ENCODE results near the gene HNF4A. TPM values are rescaled to one million over a fixed set of nuclear protein-coding genes. Genes with fewer than 3 reads are reported as not detected.
"Not testable (repeated sequence)": the region's sequence is repeated elsewhere in the genome, so short reads cannot be mapped to it uniquely, and the experiment has no call there.

Gene HNF4A
- not detected in 2 replicates for total RNA-seq

- peaks cover 10% of the 10 kb centered on the region for H3K27me3 Mint-ChIP-seq
- H3K4me1 Mint-ChIP-seq: no peaks in the 10 kb centered on the region
- H3K36me3 Mint-ChIP-seq (ENCODE audit: low read depth): no peaks in the 10 kb centered on the region
- H3K9me3 Mint-ChIP-seq: no peaks in the 10 kb centered on the region
- H3K4me3 Mint-ChIP-seq: no peak within 1 kb of the TSS
- intact Hi-C loops (cut with micrococcal nuclease): no loop called here
- no peak for DNase-seq
- H3K27ac Mint-ChIP-seq: no peak within 1 kb of the TSS
Measured at GRCh38 chr20:44355498-44356352, at the start of gene HNF4A. HNF4A (plus strand) TSS chr20:44355699; CDS start chr20:44355805, 106 bp downstream.

GRCh38 chr20:44306927-44307326 is 48.6 kb upstream of the HNF4A start:
- Mint-ChIP-seq H3K27me3 (peaks cover 3% of the 10 kb centered on the region), H3K27ac (no peak overlapping the region), H3K4me1 (peaks cover 16% of the 10 kb centered on the region), H3K9me3 (no peaks in the 10 kb centered on the region), H3K4me3 (no peak overlapping the region), H3K36me3 (ENCODE audit: low read depth) (peaks cover 8% of the 10 kb centered on the region)
- DNase-seq: no peak
- intact Hi-C loops (cut with micrococcal nuclease): no loop called here

DNA sequence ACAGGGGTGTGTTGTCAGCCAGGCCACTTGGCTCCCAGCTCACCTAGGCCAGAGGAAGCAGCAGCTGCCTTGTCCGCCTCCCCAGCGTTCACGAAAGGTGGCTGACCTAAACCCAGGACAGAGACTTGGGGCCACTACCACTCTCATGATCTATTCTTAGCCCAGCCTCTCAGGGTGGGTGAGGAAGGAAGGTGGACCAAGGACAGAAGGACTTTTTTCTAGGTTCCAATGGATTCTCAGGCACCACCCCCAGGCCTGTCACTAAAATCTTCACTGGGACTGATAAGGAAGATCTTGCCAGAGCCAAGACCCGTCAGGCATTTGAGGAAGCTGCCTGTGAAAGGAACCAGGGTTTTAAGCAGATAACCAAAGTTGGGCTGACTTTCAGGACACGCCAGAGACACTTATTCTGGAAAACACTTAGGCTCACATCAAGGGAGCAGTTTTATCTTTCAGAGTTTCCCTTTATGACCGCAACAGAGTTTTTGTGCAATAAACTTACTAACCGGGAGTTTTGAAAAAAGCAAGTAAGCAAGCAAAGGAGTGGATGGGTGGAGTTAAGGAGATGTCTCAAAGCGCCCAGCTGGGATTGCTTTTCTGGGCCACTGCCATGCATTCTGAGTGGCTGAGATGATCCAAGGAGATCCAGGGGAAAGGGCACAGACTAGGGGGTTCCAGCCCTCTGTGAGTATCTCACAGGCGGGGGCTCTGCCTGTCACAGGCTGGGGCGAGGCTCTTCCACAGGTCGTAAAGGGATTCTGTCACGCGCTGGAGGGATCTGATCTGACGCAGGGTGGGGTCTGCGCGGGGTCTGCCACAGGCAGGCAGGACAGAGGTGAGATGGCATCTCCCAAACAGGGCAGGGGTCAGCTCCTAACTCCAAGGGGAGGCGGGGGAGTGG is 45.5 kb upstream of the HNF4A start:
- peaks cover 3% of the 10 kb centered on the region for H3K27me3 Mint-ChIP-seq
- peaks cover 16% of the 10 kb centered on the region for H3K4me1 Mint-ChIP-seq
- peak overlapping the region; percentile 92 for H3K4me3 Mint-ChIP-seq
- intact Hi-C loops (cut with micrococcal nuclease): loop anchor here (5.0 kb wide), 1 partner anchor 193 kb away; no protein-coding TSS in a partner anchor
- peak; percentile 66 for DNase-seq
- peaks cover 8% of the 10 kb centered on the region for H3K36me3 Mint-ChIP-seq (ENCODE audit: low read depth)
- peak overlapping the region; percentile 92 for H3K27ac Mint-ChIP-seq
- H3K9me3 Mint-ChIP-seq: no peaks in the 10 kb centered on the region

GRCh38 chr20:44310664-44311639 is 44.5 kb upstream of the HNF4A start, which contains the start of gene FITM2:
FITM2 (minus strand) TSS chr20:44311202; CDS start chr20:44311148, 54 bp downstream.
- H3K4me1 Mint-ChIP-seq: peaks cover 16% of the 10 kb centered on the region
- peak within 1 kb of the TSS; percentile 92 for H3K4me3 Mint-ChIP-seq
- H3K27me3 Mint-ChIP-seq: peaks cover 3% of the 10 kb centered on the region
- H3K36me3 Mint-ChIP-seq (ENCODE audit: low read depth): peaks cover 8% of the 10 kb centered on the region
- intact Hi-C loops (cut with micrococcal nuclease): loop anchor here (1.0 to 5.0 kb wide), 4 partner anchors 94 to 194 kb away; partner anchors contain the start of genes OSER1 and TTPAL
- H3K27ac Mint-ChIP-seq: peak within 1 kb of the TSS; percentile 92
- DNase-seq: peak; percentile 99
- H3K9me3 Mint-ChIP-seq: no peaks in the 10 kb centered on the region

DNA sequence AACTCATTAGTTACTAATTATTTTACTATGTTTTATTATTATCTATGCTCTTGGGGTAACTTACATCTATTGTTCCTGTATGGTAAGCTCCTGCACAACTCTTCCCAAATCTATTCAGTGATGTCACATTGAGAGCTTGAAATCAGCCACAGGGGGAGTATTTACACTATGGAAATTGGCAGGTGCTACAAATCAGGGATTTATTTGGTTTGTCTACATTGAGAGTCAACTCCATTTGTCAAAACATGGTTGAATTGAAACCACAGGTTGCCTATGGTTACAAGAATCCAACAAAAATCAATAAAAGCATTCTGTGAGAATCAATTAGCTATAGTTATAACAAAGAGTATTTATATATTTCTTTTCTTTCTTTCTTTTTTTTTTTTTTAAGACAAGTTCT is 40.6 kb upstream of the HNF4A start:
- H3K4me1 Mint-ChIP-seq: peaks cover 11% of the 10 kb centered on the region
- no peaks in the 10 kb centered on the region for H3K9me3 Mint-ChIP-seq
- no peak overlapping the region for H3K4me3 Mint-ChIP-seq
- intact Hi-C loops (cut with micrococcal nuclease): loop anchor here (5.0 kb wide), 1 partner anchor 198 kb away; no protein-coding TSS in a partner anchor
- peaks cover 4% of the 10 kb centered on the region for H3K36me3 Mint-ChIP-seq (ENCODE audit: low read depth)
- H3K27ac Mint-ChIP-seq: no peak overlapping the region
- H3K27me3 Mint-ChIP-seq: peaks cover 7% of the 10 kb centered on the region
- DNase-seq: no peak

DNA sequence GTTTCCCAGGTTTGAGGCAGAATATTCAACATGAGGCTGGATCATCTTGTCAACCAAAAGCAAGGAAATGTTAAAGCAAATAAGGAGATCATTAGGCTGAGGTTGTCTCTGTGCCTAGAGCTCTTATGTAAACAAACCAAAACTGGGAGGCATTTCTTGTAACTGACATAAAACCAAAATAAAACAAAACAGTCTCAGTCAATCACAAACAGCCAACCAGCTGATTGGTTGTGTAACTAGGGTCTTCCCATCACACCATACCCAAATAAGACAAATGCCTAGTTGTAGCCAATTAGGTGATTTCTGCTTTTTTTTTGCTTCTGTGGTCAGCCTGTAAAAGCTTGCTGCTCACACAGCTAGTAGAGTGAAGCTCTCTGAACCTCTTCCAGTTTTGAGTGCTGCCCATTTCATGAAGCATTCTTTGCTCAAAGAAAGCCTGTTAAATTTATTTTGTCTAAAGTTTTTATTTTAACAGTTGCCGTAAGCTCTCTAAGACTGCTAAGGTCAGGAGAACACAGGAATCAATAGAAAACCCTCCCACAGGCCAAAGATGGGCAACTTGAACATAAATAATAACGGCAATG is 35.6 kb upstream of the HNF4A start:
- Mint-ChIP-seq H3K27me3 (peaks cover 6% of the 10 kb centered on the region), H3K4me1 (no peaks in the 10 kb centered on the region), H3K36me3 (ENCODE audit: low read depth) (no peaks in the 10 kb centered on the region), H3K9me3 (no peaks in the 10 kb centered on the region), H3K4me3 (no peak overlapping the region), H3K27ac (no peak overlapping the region)
- no peak for DNase-seq
- intact Hi-C loops (cut with micrococcal nuclease): no loop called here

DNA sequence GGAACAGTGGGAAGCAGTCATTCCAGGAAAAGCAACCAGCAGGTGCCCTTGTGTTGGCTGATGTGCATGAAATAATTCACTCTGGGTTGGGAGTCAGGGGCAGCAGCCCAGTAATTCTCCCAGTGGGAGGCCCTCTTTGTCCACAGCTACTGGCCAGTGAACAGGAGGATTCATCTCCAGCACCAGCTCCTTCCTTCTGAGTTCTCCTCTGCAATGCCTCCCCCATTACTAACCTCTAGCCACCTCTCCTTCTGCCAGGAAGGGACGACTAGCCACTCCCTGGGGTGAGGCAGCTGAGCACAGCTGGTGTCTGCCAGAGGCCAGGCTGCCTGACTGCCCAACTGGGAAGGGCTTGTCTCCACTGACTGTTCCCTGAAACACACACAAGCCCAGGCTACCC is 31.2 kb upstream of the HNF4A start:
- Mint-ChIP-seq H3K27me3 (peaks cover 10% of the 10 kb centered on the region), H3K4me3 (no peak overlapping the region), H3K9me3 (no peaks in the 10 kb centered on the region), H3K36me3 (ENCODE audit: low read depth) (no peaks in the 10 kb centered on the region), H3K4me1 (peaks cover 2% of the 10 kb centered on the region), H3K27ac (no peak overlapping the region)
- intact Hi-C loops (cut with micrococcal nuclease): no loop called here
- DNase-seq: no peak

DNA sequence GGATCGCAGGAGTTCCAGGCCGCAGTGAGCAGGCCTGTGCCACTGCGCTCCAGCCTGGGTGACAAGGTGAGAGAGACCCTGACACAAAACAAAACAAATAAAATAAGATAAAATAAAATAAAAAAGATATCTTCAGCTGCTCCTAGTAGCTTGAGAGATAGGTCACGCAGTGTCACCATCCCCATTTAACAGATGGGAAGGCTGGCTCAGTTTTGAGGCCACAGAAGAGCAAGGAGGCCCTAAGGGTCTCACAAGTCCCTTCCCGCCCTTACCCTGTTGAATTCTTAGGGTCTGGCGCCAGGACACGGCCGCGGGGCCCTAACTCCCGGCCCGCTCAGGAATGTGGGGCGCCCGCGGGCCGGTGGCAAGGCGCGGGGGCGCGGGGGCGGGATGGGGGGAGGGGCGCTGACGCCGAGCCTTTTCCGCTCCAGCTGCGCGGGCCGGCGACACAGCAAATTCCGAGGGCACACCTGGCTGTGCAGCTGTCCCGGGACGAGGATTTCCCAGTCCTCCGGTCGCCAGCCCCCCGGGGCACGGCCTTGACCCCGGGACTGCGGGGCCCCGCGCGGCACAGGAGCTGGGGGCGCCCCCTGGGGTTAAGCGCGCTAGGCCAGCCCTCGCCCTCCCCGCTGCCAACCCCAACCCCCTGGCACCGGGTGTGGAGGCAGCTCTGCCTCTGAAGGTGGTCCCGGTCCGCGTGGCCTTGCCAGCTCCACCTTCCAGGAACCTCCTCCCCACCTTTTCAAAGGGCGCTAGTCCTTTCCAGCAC is 28.9 kb upstream of the HNF4A start:
- no peak for DNase-seq
- peaks cover 2% of the 10 kb centered on the region for H3K4me1 Mint-ChIP-seq
- H3K9me3 Mint-ChIP-seq: no peaks in the 10 kb centered on the region
- H3K27ac Mint-ChIP-seq: no peak overlapping the region
- peaks cover 16% of the 10 kb centered on the region for H3K27me3 Mint-ChIP-seq
- H3K4me3 Mint-ChIP-seq: peak overlapping the region; percentile 22
- intact Hi-C loops (cut with micrococcal nuclease): no loop called here
- H3K36me3 Mint-ChIP-seq (ENCODE audit: low read depth): no peaks in the 10 kb centered on the region

DNA sequence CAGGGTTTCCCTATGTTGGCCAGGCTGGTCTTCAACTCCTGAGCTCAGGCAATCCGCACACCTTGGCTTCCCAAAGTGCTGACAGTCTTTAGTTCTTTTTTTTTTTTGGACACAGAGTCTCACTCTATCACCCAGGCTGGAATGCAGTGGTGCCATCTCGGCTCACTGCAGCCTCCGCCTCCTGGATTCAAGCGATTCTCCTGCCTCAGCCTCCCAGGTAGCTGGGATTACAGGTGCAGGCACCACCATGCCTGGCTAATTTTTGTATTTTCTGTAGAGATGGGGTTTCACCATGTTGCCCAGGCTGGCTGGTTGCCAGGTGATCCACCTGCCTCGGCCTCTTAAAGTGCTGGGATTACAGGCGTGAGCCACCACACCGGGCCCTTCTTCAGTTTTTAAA is 27.8 kb upstream of the HNF4A start:
- H3K4me1 Mint-ChIP-seq; H3K4me3 Mint-ChIP-seq; intact Hi-C loops (cut with micrococcal nuclease); H3K27ac Mint-ChIP-seq; DNase-seq; H3K9me3 Mint-ChIP-seq; H3K36me3 Mint-ChIP-seq (ENCODE audit: low read depth): not testable (repeated sequence)
- H3K27me3 Mint-ChIP-seq: peaks cover 16% of the 10 kb centered on the region

DNA sequence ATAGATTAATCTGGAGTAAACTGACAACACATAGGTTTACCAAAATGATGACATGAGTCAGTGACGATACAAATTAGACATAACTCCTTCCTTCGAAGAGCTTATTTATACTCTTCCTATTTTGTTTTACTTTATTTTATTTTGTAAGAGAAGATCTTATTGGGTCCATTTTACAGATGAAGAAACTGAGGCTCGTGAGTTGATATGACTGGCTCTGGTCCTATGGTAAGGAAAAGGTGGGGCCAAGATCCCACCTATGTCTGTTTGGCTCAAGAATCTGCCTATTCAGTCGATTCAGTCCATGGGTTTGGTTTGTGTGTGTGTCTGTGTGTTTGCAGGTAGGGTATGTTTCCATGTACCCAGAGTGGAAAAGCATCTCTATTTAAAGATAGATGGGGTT is 27.1 kb upstream of the HNF4A start:
- Mint-ChIP-seq H3K36me3 (ENCODE audit: low read depth) (no peaks in the 10 kb centered on the region), H3K9me3 (no peaks in the 10 kb centered on the region), H3K4me1 (peaks cover 2% of the 10 kb centered on the region), H3K27ac (no peak overlapping the region), H3K4me3 (no peak overlapping the region), H3K27me3 (peaks cover 16% of the 10 kb centered on the region)
- intact Hi-C loops (cut with micrococcal nuclease): no loop called here
- no peak for DNase-seq

DNA sequence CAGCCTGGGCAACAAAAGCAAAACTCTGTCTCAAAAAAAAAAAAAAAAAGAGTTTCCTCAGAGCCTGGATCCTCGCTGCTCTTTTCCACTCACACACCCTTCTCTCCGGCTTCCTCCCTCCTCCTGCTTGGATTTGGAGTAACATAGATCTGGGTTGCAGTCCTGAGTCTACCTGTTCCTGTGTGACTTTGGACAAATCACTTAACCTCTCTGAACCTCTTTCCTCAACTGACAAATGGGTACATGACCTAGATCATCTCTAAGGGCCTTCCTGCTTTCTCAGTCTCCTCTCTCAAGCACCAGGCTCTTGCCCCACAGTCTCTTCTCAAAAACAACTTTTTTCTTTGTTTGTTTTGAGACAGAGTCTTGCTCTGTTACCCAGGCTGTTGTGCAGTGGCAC is 24.3 kb upstream of the HNF4A start:
- no peak for DNase-seq
- intact Hi-C loops (cut with micrococcal nuclease): no loop called here
- H3K36me3 Mint-ChIP-seq (ENCODE audit: low read depth): no peaks in the 10 kb centered on the region

DNA sequence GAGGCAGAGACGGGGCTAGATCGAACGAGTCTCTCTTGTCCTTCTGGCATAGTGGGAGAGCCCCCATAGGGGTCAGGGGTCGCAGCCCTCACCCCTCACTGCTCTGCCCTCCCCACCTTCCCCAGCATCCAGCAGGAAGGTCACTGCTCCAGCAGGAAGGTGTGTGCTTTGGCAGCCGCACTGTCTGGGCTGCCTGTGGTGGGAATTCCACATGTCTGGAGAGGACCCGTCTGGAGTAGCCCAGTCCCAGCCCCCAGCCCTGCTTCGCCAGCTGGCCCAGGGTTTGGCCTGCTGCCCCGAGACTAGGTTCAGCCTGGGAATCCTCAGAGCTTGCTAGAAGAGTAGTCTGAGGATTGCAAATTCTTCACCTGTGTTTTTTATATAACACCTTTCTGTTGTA is 21.2 kb upstream of the HNF4A start:
- Mint-ChIP-seq H3K4me1 (no peaks in the 10 kb centered on the region), H3K27ac (no peak overlapping the region), H3K36me3 (ENCODE audit: low read depth) (no peaks in the 10 kb centered on the region), H3K27me3 (peaks cover 6% of the 10 kb centered on the region), H3K9me3 (no peaks in the 10 kb centered on the region), H3K4me3 (no peak overlapping the region)
- intact Hi-C loops (cut with micrococcal nuclease): no loop called here
- DNase-seq: no peak

More for the DNA sequence above, 24.3 kb upstream of the HNF4A start:
- no peak overlapping the region for H3K27ac Mint-ChIP-seq
- no peak overlapping the region for H3K4me3 Mint-ChIP-seq
- peaks cover 14% of the 10 kb centered on the region for H3K27me3 Mint-ChIP-seq
- peaks cover 2% of the 10 kb centered on the region for H3K4me1 Mint-ChIP-seq
- no peaks in the 10 kb centered on the region for H3K9me3 Mint-ChIP-seq

Measured in activated CD4-positive, alpha-beta T cell treated with anti-CD3 and anti-CD28 coated beads, Interleukin-2, amount 10 ng/mL, durations not matched to agents 24 days and 14 days (primary cell).